H9 (cell line): ENCODE results near the gene PCSK6. TPM values are rescaled to one million over a fixed set of nuclear protein-coding genes. Genes with fewer than 3 reads are reported as not detected.

Experiments
- DNase-seq: peaks from one replicate; pipeline ENCODE4 v3.0.0-alpha.2; 2017
- H2AFZ ChIP-seq: one replicate; pipeline ENCODE4 v1.6.1; 2013; ENCODE audit warnings: mild to moderate bottlenecking, low read length, control low read depth, moderate library complexity
- H2AK5ac ChIP-seq: 2 replicates; pipeline ENCODE4 v1.6.1; 2013; ENCODE audit warnings: low read length, control low read depth, mixed read lengths; ENCODE audit not compliant: insufficient read length
- H2BK120ac ChIP-seq: one replicate; pipeline ENCODE4 v1.6.1; 2013; ENCODE audit warnings: low read depth, mild to moderate bottlenecking, low read length, control low read depth, inconsistent platforms; ENCODE audit not compliant: poor library complexity, severe bottlenecking
- H2BK12ac ChIP-seq: 2 replicates; pipeline ENCODE4 v1.6.1; 2013; ENCODE audit warnings: low read length, control low read depth, mixed read lengths, low read depth; ENCODE audit not compliant: insufficient read length
- H2BK15ac ChIP-seq: 2 replicates; pipeline ENCODE4 v1.6.1; 2013; ENCODE audit warnings: low read depth, low read length, control low read depth
- H2BK20ac ChIP-seq: one replicate; pipeline ENCODE4 v1.6.1; 2013; ENCODE audit warnings: low read depth, mild to moderate bottlenecking, low read length, control low read depth, inconsistent platforms; ENCODE audit not compliant: poor library complexity, severe bottlenecking
- H2BK5ac ChIP-seq: 2 replicates; pipeline ENCODE4 v1.6.1; 2013; ENCODE audit warnings: low read length, control low read depth, mixed read lengths; ENCODE audit not compliant: insufficient read length
- H3K14ac ChIP-seq: 2 replicates; pipeline ENCODE4 v1.6.1; 2013; ENCODE audit warnings: low read length, control low read depth; ENCODE audit not compliant: insufficient read depth
- H3K18ac ChIP-seq: 2 replicates; pipeline ENCODE4 v1.6.1; 2013; ENCODE audit warnings: low read depth, mild to moderate bottlenecking, mixed read lengths, low read length, control low read depth; ENCODE audit not compliant: insufficient read length
- H3K23ac ChIP-seq: 2 replicates; pipeline ENCODE4 v1.6.1; 2013; ENCODE audit warnings: low read length, control low read depth, mixed read lengths, low read depth; ENCODE audit not compliant: insufficient read length
- H3K23me2 ChIP-seq: 2 replicates; pipeline ENCODE4 v1.6.1; 2013; ENCODE audit warnings: low read depth, mild to moderate bottlenecking, mixed read lengths, low read length, control low read depth; ENCODE audit not compliant: insufficient read length, poor library complexity, severe bottlenecking
- H3K27ac ChIP-seq: 2 replicates; pipeline ENCODE4 v1.5.1; 2013; ENCODE audit warnings: low read length, control low read depth, mixed read lengths, low read depth; ENCODE audit not compliant: insufficient read length
- H3K27me3 ChIP-seq: 2 replicates; pipeline ENCODE4 v1.6.1; 2013; ENCODE audit warnings: low read length, control low read depth, inconsistent platforms; ENCODE audit not compliant: insufficient read depth
- H3K4ac ChIP-seq: 2 replicates; pipeline ENCODE4 v1.6.1; 2013; ENCODE audit warnings: low read depth, mild to moderate bottlenecking, control low read depth, inconsistent platforms, low read length, moderate library complexity
- H3K4me1 ChIP-seq: 2 replicates; pipeline ENCODE4 v1.6.1; 2013; ENCODE audit warnings: low read length, control low read depth, inconsistent platforms; ENCODE audit not compliant: insufficient read depth
- H3K4me2 ChIP-seq: 2 replicates; pipeline ENCODE4 v1.6.1; 2013; ENCODE audit warnings: low read length, control low read depth, mixed read lengths; ENCODE audit not compliant: insufficient read length, insufficient read depth
- H3K56ac ChIP-seq: 2 replicates; pipeline ENCODE4 v1.6.1; 2013; ENCODE audit warnings: low read depth, mild to moderate bottlenecking, mixed read lengths, low read length, control low read depth; ENCODE audit not compliant: insufficient read length
- H3K79me1 ChIP-seq: 2 replicates; pipeline ENCODE4 v1.6.1; 2013; ENCODE audit warnings: low read depth, mild to moderate bottlenecking, moderate library complexity, low read length, control low read depth, inconsistent platforms; ENCODE audit not compliant: insufficient read depth, poor library complexity, severe bottlenecking
- H3K79me2 ChIP-seq: 2 replicates; pipeline ENCODE4 v1.6.1; 2013; ENCODE audit warnings: low read length, control low read depth, inconsistent platforms; ENCODE audit not compliant: insufficient read depth
- H3K9ac ChIP-seq: 2 replicates; pipeline ENCODE4 v1.6.1; 2013; ENCODE audit warnings: low read length, control low read depth, mixed read lengths; ENCODE audit not compliant: insufficient read length; ENCODE audit errors: extremely low read depth
- H3K9me3 ChIP-seq: one replicate; pipeline ENCODE4 v1.6.1; 2013; ENCODE audit warnings: low read depth, low read length, inconsistent platforms; ENCODE audit not compliant: control insufficient read depth
- H3T11ph ChIP-seq: one replicate; pipeline ENCODE4 v1.6.1; 2013; ENCODE audit warnings: mild to moderate bottlenecking, low read length, control low read depth, inconsistent platforms
- H4K20me1 ChIP-seq: one replicate; pipeline ENCODE4 v1.6.1; 2013; ENCODE audit not compliant: control insufficient read depth, insufficient read length, insufficient read depth
- H4K5ac ChIP-seq: 2 replicates; pipeline ENCODE4 v1.6.1; 2013; ENCODE audit warnings: low read depth, mild to moderate bottlenecking, mixed read lengths, low read length, control low read depth; ENCODE audit not compliant: insufficient read length
- H4K8ac ChIP-seq: replicated peaks from 2 replicates; pipeline ENCODE4 v1.6.1; 2013; ENCODE audit warnings: low read length, control low read depth, mixed read lengths, low read depth; ENCODE audit not compliant: insufficient read length
- H4K91ac ChIP-seq: 2 replicates; pipeline ENCODE4 v1.6.1; 2013; ENCODE audit warnings: low read depth, mild to moderate bottlenecking, moderate library complexity, mixed read lengths, low read length, control low read depth; ENCODE audit not compliant: insufficient read length
- H3K27ac Mint-ChIP-seq, 3 experiments: 2 replicates in 2 of 3; 3 replicates in 1 of 3; pipeline ENCODE4 v1.8.0; 2020 to 2021; ENCODE audit warnings: mixed read lengths in 3 of 3, mild to moderate bottlenecking in 1 of 3, moderate library complexity in 1 of 3
- H3K27me3 Mint-ChIP-seq: 2 replicates; pipeline ENCODE4 v1.8.0; 2021; ENCODE audit warnings: low read depth, mild to moderate bottlenecking, moderate library complexity, mixed read lengths
- H3K36me3 Mint-ChIP-seq, 3 experiments: 2 replicates in 2 of 3; 3 replicates in 1 of 3; pipeline ENCODE4 v1.8.0; 2020 to 2021; ENCODE audit warnings: low read depth in 3 of 3, mixed read lengths in 3 of 3; ENCODE audit not compliant: insufficient read depth in 1 of 3
- H3K4me1 Mint-ChIP-seq, 2 experiments: 2 replicates each; pipeline ENCODE4 v1.8.0; 2020; ENCODE audit warnings: mixed read lengths in 2 of 2
- H3K4me3 Mint-ChIP-seq, 2 experiments: 2 replicates in 1 of 2; 3 replicates in 1 of 2; pipeline ENCODE4 v1.8.0; 2020 to 2021; ENCODE audit warnings: mild to moderate bottlenecking in 2 of 2, mixed read lengths in 2 of 2, moderate library complexity in 1 of 2
- H3K9me3 Mint-ChIP-seq, 2 experiments: 2 replicates in 1 of 2; 3 replicates in 1 of 2; pipeline ENCODE4 v1.8.0; 2020; ENCODE audit warnings: mild to moderate bottlenecking in 2 of 2, mixed read lengths in 2 of 2, moderate library complexity in 1 of 2
- CTCF ChIP-seq: fragments of 200-600 bp; sonication (generic); conservative IDR thresholded peaks from 3 replicates; pipeline ENCODE4 v1.8.0; 2021; ENCODE audit warnings: antibody characterized with exemption, mild to moderate bottlenecking
- WGBS: extraction: QIAGEN DNeasy Blood & Tissue Kit; methylation state at CpG from one replicate; pipeline ENCODE4 v1.1.7; 2013; ENCODE audit warnings: missing lambda C conversion rate, low lambda C conversion rate, mixed read lengths; ENCODE audit not compliant: insufficient read length; ENCODE audit errors: extremely low coverage; 5-methylcytosine and 5-hydroxymethylcytosine counted together
- total RNA-seq: library from RNA; stranded (reverse); gene quantifications from 2 replicates; pipeline ENCODE4 v1.2.1, GENCODE V29; 2021

The PCSK6 gene
- total RNA-seq, 1 experiment from 2014 or later: 4.0 TPM

GRCh38 chr15:101406036-101406435 lies 83.5 kb downstream of the PCSK6 start:
- H2BK12ac ChIP-seq: no peak overlapping the region
- Mint-ChIP-seq H3K4me3 (no peak overlapping the region), H3K27ac (no peak overlapping the region), H3K4me1 (peaks cover 36 to 37% of the 10 kb centered on the region in 2 experiments), H3K9me3 (no peaks in the 10 kb centered on the region), H3K27me3 (peaks cover 5% of the 10 kb centered on the region), H3K36me3 (peaks cover 0 to 3% (median 0%) of the 10 kb centered on the region in 3 experiments; a peak in 2 of 7 replicates)
- no peak overlapping the region for H4K8ac ChIP-seq
- no peak overlapping the region for H2BK120ac ChIP-seq
- H3K14ac ChIP-seq: no peak overlapping the region
- H3K4me1 ChIP-seq: no peaks in the 10 kb centered on the region
- H4K20me1 ChIP-seq: no peaks in the 10 kb centered on the region
- H4K5ac ChIP-seq: no peak overlapping the region
- H2BK5ac ChIP-seq: no peak overlapping the region
- no peak overlapping the region for H3K4me2 ChIP-seq
- no peak overlapping the region for H2AFZ ChIP-seq
- no peak overlapping the region for H4K91ac ChIP-seq
- H2AK5ac ChIP-seq: no peak overlapping the region
- H3K4ac ChIP-seq: no peak overlapping the region
- no peak overlapping the region for H3T11ph ChIP-seq
- no peaks in the 10 kb centered on the region for H3K9me3 ChIP-seq
- H2BK20ac ChIP-seq: no peak overlapping the region
- H3K18ac ChIP-seq: no peak overlapping the region
- DNase-seq: no peak
- no peak for TF ChIP-seq CTCF
- no peaks in the 10 kb centered on the region for H3K27me3 ChIP-seq
- H2BK15ac ChIP-seq: no peak overlapping the region
- no peak overlapping the region for H3K9ac ChIP-seq
- H3K23ac ChIP-seq: no peak overlapping the region
- H3K27ac ChIP-seq: no peak overlapping the region
- no peaks in the 10 kb centered on the region for H3K79me1 ChIP-seq
- H3K56ac ChIP-seq: no peak overlapping the region
- no CpG with 5 or more reads among the region's 12 CpGs for WGBS
- H3K23me2 ChIP-seq: no peaks in the 10 kb centered on the region
- no peaks in the 10 kb centered on the region for H3K79me2 ChIP-seq
